Activated CD8-positive, alpha-beta memory T cell treated with anti-CD3 and anti-CD28 coated beads, Interleukin-2, amount 50 U/mL, for 24 hours (primary cell): Measurements from ENCODE around the gene PCLO.
"Not testable (repeated sequence)": the region's sequence is repeated elsewhere in the genome, so short reads cannot be mapped to it uniquely, and the experiment has no call there.

Source experiments
- DNase-seq: peaks from one replicate; pipeline ENCODE4 v3.0.0-alpha.2; 2020; ENCODE audit errors: extremely low read depth

Gene PCLO

DNA sequence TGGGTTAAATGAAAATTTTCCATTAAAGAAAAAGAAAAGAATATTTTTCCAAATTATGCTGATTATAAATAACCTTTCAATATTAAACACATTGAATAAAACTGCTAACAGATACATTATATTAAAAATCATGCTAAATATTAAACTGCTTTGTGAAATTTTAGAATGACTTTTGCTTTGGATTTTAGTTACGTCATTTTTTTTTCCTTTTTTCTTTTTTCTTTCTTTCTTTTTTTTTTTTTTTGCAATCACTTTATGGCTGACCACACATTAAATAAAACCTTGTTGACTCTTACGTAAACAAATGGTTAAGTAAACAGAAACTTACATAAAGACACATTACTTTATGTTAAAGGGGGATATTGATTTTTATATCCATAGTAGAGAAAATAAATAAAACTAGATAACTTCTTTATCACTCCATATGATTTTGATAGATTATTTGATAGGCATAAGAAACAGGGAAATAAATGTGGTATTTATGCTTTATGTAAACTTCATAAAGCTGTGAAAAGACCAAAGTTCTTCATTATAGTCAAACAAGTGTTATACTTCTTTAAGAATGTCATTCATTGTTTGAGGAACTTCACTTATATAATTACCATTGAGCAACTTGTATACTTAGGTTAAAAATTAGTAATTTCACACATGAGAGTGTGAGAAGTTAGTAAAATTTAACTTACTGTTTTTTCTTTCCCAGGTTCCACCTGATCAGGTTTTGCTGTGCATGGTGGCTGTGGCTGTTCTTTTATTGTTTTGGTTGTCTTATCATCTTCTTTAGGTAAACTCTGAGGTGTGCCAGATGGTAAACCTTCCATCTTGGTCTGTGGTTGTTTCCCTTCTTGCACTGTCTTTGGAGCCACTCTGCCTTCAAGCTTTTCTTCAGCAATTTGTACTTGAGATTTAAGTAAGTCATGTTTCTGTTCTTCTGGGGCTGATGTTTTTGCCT, 197.3 kb downstream of the PCLO start:
- DNase-seq = no peak

DNA sequence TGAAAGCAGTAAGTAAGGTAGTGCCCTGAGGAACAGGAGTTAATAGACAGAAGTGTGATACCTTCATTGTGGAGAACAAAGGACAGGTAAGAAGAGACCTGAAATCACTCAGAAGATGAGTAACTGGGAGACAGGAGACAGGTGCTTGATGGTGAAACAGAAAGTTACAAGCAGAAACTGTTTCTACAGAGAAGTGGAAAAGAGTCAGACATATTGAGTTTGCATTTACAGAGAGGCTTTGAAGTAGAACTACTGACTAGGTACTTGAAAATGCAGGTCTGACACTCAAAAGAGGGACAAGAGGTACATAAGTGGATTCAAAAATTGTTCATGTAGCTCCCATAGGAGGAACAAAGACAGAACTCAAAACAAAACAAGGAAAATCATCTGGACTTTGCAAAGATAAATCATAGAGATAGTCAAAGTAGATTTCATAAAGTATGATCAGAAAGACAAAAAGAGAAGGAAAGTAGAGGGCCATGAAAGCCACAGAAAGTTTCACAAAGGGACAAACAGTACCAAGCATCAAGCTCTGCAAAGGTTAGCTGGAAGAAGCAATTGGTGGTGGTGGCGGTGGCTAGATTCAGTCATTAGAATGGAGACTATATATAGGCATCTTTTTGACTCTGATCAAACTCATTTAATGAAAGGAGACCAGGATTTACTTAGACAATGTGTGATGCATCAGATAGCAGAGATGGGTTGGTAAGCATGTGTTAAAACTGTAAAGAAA, 198.4 kb downstream of the PCLO start:
- DNase-seq = no peak

DNA sequence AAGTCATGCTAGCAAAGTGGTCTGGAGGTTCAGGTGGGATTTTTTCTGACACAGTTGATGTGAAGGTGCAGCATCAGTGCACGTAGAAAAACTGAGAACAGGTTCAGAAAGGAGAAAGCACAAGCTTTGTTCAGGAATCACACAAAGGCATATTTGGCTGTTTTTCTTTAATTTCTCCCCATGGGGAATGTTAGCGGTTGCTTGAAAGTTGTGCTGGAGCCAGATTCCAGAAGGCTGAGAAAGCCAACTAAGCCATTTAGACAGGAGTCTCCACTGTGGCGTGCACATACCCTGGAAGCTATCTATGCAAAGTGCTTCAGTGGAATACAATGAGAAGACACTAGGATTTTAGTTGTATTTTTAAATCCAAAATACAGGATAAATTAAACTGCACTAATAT, 201.4 kb downstream of the PCLO start:
- no peak for DNase-seq

DNA sequence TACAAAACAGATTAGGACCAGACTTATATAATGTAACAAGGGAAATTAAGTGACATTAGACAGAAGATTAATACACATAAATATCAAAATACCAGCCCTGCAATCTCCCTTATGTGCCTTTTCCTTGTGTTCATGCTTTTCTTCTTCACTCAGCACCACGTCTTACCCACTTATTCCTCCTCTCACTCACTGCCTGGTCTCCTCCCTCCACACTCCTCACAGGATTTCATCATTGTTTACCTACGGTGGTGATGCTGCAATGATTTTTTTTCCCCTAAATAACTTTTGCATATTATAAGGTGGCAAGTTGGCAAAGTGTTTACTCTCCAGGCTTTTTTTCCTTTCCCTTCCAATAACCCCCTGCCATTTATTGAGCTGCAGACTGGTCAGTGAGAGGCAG, 203.2 kb downstream of the PCLO start:
- no peak for DNase-seq

DNA sequence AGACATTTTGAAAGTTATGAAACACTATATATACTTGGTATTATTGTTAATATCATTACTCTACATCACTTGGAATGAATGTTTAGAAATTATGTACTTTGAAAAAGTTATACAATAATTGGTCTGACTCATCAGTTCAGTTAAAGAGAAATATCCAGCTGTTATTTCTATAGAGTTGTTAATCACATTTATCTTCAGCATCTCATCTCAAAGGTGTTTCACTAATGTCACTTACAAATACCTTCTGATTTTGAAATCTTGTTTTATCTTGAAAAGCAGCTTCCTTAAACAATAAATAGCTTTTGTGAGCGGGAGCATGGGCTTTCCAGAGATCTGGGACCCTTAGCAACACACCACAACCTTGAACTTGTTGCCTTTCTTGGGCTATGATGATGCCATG, 205.2 kb downstream of the PCLO start:
- DNase-seq = no peak

- DNase-seq = no peak
Measured at GRCh38 chr7:82953324-82954027, 209.2 kb downstream of the PCLO start.

DNA sequence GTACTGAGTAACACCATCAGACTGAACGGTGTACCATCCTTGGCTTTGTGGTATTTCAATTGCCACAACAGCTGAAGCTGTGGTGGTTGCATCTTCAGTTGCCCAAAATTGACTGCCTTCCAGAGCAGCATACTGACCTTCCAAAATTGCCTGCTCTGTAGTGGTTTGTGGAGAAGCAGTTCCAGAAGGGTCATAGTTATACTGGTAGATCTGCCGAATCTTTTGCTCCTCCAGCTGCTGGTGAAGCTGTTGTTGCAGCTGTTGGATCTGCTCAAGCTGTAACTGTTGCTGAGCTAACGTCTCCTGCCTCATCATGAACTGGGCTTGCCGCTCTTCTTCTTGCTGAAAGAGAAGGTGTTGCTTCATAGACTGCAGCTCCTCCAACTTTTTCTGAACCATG, 212.2 kb downstream of the PCLO start:
- DNase-seq = no peak

DNA sequence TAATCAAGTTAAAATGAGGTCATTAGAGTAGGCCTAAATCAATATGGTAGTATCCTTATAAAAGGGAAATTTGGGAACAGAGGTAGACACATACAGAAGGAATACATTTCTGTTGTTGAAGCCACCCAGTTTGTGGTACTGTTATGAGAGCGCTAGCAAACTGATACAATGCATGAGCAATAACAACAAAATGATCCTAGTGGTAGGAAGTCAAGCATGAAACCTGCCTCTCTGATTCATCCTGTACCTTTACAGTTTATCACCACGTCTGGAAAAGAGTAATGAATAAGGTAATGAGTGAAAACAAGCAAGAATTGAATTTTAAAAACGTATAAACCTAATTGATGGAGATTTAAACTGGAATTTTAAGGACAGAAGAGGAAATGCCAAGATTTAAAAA, 217.2 kb downstream of the PCLO start:
- no peak for DNase-seq

DNA sequence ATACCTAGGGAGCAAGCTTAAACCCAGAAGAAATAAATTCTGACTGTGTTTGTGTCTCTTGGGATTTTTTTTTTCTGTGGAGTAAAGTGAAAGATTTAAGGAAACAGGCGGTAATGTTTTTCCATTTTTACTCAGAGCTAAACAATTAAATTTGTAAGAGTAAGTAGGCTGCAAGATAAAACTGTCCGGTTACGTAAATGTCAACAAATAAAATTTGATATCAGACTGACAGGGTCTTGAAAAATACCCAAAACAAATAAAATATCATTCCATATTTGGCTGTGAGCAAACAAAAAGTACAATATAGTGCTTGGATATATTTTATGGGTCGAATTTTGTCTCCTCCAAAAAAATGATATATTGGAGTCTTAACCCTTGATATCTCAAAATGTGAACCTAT, 217.6 kb downstream of the PCLO start:
- no peak for DNase-seq

DNA sequence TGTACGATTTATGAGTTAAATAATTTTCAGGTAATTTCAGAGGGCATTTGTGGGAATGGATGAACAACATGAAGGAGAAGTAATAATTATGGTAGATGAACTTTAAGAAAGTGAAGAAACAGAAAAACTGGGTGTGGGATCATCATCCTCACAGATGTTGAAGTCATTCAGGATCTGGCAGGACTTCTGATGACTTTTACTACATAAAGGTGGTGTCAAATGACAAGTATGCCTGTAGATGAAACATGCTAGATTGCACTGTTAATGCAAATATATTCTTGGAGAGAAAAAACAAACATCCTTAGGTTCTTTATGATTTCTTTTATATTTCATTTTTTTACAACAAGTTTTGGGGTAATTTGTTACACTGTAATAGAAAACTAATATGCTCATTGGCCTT, 230.2 kb downstream of the PCLO start:
- no peak for DNase-seq

- DNase-seq = no peak
Measured at GRCh38 chr7:82926477-82926876, 236.2 kb downstream of the PCLO start.

DNA sequence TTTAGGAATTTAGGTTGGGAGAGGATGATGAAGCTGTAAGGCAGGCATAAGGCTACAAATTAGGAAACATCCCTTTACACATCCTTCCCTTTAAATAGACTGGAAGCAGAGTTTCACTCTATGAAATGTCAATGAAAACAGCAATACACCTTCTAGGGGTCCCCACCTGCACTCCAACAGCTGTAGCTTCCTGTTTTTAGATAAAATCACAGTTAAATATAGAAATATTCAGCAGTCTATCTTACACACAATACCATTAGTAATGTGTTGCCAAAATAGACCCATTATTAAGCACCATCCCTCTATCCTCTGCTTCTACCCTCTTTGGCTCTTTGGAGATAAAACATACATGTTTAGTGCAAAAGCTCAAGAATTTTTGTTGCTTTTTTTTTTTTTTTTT, 237.4 kb downstream of the PCLO start:
- no peak for DNase-seq

- no peak for DNase-seq
Measured at GRCh38 chr7:82906502-82906901, 256.2 kb downstream of the PCLO start.

GRCh38 chr7:82904871-82905270, 257.8 kb downstream of the PCLO start:
- DNase-seq = no peak

GRCh38 chr7:82901098-82901497, 261.6 kb downstream of the PCLO start:
- not testable (repeated sequence) for DNase-seq

- no peak for DNase-seq
Measured at GRCh38 chr7:82897500-82897899, 265.2 kb downstream of the PCLO start.

DNA sequence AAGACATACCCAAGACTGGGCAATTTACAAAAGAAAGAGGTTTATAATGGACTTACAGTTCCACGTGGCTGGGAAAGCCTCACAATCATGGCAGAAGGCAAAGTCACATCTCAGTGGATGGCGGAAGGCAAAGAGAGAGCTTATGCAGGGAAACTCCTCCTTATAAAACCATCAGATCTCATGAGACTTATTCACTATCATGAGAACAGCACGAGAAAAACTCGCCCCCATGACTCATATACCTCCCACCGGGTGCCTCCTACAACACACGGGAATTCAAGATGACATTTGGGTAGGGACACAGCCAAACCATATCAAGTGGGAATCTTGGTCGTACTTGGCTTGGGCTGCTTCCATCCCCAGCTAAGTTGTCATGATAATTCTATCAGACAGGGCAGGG, 268.3 kb downstream of the PCLO start:
- not testable (repeated sequence) for DNase-seq

- DNase-seq = no peak
Measured at GRCh38 chr7:82886324-82886723, 276.4 kb downstream of the PCLO start.

GRCh38 chr7:82865856-82866255, 296.8 kb downstream of the PCLO start:
- no peak for DNase-seq

DNA sequence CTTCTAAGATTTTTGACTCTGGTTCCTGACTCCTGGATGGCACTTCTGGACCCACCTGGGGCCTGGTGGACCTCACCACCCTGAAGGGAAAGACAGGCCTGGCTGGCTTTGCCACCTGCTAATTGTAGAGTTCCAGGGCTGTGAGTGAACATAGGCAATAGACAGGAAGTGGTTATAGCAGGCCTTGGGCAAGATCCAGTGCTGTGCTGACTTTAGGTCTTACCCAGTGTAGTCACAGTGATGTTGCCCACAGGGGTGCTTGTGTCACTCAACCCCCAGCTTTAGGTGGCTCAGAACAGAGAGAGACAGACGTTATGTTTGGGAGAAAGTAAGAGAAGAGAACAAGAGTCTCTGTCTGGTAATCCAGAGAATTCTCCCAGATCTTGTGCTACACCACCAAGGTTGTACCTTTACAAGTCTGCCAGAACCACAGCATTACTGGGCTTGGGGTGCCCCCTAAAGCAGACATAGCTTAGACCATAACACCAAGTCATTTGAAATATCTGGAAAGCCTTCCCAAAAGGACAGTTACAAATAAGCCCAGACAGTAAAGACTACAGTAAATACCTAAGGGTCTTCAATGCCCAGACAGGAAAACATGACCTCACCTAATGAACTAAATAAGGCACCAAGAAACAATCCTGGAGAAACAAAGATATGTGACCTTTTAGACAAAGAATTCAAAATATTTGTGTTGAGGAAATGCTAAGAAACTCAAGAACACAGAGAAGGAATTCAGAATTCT, 303.4 kb downstream of the PCLO start:
- no peak for DNase-seq

DNA sequence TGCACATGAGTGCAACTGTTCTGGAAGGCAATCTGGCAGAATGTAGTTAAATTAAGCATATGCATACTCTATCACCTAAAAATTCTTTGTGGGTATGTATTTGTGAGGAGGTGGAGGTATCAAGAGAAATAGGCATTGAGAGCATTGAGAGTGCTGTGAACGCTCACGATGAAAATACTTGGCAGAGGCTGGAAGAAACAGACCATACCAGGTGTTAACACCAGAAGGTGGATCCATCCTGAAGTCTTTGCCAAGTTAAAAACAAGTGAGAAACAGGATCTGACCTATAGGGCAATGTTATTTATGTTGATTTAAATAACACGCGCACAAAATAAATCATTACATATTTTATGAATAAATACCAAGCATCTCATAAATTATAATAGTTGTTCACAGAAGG, 311.6 kb downstream of the PCLO start:
- DNase-seq = no peak

DNA sequence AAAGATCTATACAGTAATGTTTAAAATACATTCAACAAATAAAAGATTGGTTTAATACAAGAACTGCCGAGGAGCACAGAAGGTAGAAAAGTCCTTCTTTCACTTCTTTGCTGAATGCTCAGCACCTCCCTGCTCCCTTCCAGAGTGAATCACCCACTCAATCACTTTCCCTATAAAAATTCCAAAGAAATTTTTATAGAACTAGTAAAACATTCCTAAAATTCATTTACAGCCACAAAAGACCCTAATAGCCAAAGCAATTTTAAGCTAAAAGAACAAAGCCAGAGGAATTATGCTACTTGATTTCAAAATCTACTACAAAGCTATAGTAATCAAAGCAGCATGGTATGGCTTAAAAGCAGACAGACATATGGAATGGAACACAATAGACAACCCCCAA, 320.9 kb downstream of the PCLO start:
- no peak for DNase-seq
